Umbilical cord (tissue), 2 donors: ENCODE data around the gene LRCH3. TPM values are rescaled to one million over a fixed set of nuclear protein-coding genes. Genes with fewer than 3 reads are reported as not detected.

Experiments used
- DNase-seq: peaks from one replicate; pipeline ENCODE4 v3.0.0-alpha.2; 2015; ENCODE audit warnings: low spot score
- total RNA-seq: library from RNA; depleted of rRNA; stranded (reverse); fragments of >200 nt; gene quantifications from one replicate; pipeline ENCODE4 v1.2.3, GENCODE V29; 2014; ENCODE audit warnings: low replicate concordance; ENCODE audit not compliant: insufficient read depth

The LRCH3 gene
- total RNA-seq, 1 donor from 2014 or later = 33.7 TPM

DNA sequence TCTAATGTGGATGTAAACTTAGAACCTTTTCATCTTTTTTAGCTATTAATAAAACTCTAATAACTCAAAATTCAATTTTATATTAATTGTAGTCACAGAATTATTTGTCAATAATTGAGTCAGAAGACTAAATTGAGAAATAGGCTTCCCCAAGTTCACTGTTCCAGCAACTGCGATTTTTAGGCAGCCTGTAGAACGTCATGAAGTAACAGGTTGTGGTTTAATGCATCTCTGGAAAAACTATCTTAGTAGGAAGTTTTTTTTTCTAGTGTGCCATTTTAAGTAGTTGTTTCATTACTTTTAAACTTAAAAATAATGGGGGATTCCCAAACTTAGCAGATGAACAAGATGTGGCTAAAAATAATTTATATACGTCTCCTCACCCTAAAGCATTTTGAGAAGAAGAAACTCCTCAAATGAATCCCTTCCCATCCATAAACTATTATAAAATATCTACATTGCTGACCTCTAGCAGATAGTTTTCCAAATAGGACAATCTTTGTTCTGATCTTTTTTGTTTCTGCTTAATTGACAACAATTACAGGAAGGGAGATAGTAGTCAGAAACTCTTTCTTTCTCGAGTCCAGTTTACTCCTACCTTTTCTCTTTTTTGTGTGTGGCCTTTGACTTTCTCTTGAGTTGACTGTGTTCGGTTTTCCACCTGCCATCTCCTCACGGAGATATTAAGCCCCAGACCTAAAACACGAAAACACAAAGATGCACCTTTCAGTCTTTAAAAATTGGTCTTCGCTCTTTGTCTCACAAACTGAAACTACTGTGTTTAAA is 43.1 kb downstream of the LRCH3 start:
- no peak for DNase-seq

DNA sequence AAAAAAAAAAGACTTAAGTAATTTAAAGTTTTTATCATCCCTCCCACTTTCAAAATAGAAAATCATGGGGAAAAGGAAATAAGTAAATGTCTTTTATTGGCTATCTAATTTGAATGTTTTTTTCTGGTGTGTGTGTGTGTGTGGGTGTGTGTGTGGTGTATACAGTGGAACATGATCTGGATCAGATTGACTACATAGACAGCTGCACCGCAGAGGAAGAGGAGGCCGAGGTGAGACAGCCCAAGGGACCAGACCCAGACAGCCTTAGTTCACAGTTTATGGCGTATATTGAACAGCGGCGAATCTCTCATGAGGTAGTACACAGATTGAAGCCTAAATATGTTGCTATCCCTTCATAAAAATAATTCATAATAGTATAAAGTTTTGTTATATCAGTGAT is 44.5 kb downstream of the LRCH3 start:
- DNase-seq = no peak

DNA sequence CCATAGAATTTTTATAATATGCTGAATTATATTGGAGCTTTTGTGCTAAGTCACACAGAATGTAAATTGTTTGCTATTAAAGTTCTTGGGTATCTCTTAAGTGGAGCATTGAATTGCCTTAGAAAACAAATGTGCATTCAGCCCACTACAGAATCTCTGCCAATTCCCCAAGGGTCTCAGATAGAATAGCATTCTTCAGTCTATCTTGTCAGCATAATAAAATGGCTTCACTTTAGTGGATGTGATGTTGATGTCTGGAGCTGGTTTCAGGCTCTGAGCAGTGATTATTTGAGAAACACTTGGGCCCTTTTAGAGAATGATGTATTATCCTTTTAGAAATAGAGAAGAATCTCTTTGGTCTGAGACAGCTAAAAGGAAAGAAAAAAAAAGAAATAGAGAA is 45.2 kb downstream of the LRCH3 start:
- DNase-seq = no peak

DNA sequence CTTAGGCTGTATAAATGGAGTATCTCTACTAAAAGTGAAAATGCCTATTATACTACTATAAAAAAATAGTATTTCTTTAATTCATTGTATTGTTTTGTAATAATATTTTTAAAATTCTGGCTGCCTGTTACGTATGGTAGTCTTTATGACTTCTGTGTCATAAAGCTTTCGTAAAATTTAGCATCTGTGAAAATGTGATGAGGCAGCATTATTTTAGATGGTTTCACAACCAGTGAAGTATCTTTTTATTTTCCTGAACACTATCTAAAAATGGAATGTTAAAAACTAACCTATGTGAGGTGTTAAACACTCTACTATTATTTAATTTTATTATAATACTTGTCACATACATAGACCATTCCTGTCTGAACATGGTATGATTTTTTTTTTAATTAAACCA is 46.2 kb downstream of the LRCH3 start:
- no peak for DNase-seq

DNA sequence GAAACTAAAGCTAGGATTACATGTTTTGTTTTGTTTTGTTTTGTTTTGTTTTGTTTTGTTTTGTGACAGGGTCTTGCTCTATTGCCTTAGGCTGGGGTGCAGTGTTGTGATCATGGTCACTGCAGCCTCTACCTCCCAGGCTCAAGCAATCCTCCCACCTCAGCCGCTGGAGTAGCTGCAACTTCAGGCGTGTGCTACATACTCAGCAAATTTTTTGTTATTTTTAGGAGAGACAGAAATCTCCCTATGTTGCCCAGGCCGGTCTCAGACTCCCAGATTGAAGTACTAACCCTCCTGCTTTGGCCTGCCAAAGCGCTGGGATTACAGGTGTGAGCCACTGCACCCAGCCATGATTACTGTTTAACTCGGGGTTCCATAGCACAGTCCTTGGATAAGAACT is 50.7 kb downstream of the LRCH3 start:
- no peak for DNase-seq

DNA sequence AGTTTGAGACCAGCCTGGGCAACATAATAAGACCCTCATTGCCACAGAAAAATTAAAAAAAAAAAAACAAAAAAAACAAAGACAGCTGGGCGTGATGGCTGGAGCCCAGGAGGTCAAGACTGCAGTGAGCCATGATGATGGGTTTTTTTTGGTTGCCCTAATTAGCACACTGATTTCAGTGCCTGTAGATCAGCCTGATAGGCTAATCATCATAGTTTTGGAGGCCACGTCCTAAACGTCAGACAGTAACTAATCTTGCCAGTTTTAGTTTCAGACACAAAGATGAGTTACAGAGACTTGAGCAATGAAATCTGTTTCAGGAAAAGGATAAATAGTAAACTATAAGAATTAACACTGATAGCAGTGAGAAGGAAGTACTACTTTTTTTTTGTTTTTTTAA is 55.4 kb downstream of the LRCH3 start:
- no peak for DNase-seq

DNA sequence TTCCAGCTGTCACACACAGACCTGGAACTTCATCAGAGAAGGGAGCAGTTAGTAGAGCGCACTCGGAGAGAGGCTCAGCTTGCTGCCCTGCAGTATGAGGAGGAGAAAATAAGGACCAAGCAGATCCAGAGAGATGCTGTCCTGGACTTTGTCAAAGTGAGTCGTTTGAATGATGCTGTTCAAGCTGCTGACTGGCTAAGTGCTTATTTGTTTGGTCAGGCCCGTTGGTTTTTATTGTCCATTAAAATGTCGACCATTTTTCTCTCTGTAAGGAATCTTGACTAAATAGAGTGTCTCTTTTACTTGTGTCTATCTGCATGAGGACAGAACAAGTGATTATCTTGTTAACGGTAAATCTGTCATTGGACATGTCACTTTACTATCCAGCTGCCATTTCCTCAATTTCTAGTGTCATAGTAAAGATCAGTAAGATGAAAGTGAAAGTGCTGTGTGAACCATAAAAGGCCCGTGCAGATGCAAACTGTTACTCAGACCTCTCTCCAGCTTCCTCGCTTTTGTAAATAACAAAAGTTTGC is 56.9 kb downstream of the LRCH3 start:
- DNase-seq = peak; percentile 22

DNA sequence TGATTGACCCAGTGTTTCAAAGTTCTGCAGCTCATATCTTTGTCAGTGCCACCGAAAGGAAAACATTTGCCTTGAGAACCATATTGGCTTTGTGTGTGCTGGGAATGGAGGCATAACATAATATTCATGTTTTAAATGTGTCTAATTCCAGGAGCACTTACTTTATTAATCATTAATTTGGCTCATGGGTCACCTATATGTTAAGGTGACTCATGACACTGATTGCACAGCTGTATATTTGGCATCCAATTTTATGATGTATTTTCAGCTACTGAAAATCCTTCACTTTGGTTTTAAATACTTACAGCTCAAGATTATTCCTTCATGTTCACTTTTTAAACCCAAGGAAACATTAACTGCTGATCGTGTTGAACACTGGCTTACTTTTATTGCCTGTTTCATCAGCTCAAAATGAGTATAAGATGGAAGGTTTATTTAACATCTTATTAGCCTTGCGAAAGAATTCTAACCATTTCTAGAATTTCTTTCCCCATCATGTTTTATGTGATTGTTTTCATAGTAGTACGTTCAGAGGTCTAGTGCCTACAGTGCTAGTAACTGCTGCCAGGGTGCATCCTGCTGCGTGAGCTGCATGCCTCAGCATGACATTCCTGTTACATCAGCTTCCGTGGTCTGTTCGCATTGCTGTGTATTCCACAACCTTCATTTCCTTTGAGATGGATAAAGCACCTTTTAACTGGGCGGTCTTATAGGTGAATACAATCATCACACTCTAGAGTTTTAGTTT is 63.7 kb downstream of the LRCH3 start:
- DNase-seq = peak; percentile 28

DNA sequence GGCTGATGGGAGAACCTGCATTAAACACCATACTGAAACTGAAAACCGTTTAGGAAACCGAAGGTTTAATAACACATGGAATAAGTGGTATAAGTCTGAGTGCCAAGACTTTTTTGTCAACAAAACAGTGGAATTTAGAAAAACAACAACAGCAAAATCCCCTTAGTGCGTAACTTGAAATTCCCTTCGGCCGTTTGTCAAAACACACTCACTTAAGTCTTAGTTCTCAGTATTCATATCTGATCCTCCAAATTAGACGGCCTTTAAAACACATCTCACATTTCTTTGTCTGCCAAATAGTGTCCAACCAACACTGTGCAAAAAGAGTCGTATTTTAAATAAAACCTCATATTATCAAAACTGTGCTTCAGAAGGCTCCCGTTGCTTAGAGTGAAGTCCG is 64.5 kb downstream of the LRCH3 start:
- DNase-seq = no peak

DNA sequence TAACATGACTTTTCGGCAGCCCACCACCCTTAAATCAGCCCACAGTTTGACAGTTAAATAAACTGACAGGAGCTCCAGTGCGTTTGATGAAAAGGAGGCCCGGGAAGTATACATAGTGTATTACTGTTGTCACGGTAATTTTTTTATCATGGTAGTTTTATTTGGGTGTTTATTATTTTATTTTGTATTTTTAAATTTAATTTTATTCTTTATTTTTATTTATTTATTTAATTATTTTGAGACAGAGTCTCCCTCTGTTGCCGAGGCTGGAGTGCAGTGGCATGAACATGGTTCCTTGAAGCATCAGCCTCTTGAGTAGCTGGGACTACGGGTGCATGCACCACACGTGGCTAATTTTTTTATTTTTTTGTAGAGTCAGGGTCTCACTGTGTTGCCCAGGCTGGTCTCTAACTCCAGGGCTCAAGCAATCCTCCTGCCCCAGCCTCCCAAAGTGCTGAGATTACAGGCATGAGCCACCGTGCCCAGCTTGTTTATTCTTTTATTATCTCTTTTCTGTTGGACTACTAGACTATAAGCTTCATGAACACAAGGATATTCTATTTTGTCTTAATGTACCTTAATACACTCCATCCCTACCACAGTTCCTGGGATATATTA is 65.3 kb downstream of the LRCH3 start:
- DNase-seq = no peak

DNA sequence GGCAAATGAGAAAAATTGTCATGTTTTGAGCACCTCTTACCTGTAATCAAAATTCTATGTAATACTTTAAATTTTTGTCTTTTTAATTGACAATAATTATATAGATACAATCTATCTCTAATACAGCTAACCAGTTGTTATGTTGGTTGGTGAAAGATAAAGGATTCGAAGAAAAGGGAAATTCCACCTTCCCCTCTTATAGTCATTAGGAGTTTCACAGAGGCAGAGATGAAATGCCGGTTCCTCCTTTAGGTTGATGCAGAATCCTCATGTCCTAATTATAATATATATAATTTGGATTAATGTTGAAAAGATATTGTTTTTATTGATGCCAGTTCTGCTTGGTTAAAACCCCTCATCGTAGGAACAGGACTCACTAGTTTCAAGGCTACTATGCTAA is 67.1 kb downstream of the LRCH3 start:
- DNase-seq = no peak

DNA sequence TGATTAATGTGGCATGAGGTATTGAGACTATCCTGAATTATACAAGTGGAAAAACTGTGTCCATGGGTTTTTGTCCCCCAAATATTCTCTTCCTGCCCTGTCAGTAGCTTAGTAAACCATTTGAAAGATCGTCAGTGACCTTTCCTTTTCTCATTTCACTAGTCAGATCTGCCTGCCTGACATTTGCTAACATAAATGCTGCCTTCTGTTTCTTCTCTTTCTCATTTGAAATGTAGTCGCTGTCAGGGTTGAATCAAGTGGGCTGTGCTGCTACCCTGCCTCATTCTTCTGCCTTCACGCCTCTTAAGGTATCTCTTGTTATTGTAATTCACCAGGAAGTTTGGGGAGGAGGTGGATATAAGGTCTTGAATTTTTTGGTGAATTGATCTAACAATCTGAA is 67.5 kb downstream of the LRCH3 start:
- no peak for DNase-seq

DNA sequence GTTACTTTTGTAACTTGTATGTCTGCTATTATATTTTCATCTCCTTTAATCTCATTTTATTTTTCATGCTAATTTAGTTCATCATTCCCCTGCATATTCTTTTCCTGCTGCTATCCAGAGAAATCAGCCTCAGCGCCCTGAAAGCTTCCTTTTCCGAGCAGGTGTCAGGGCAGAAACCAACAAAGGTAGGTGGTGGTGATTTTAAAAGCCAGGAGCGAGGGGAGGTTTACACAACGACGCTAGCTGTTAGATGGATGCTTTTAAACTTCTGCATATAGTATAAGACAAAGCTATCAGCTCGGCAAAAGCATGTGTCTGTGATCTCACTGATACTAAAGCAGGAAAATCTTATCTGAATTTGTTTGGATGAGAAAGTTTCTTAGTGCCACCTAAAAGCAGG is 75.0 kb downstream of the LRCH3 start:
- no peak for DNase-seq

DNA sequence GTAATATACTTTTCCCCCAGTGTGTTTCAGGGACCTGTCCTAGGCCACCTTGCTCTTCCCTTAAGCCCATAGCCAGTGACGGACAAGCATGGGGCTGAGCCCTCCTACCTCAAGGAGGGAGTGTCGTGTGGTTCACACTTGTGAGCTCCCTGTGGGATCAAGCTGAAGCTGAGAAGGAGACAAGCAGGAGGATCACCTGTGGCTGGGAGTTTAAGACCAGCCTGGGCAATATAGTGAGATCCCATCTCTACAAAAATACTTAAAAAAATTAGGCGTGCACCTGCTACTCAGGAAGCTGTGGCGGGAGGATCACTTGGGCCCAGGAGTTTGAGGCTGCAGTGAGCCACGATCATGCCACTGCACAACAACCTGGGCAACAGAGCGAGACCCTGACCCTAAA is 82.3 kb downstream of the LRCH3 start:
- no peak for DNase-seq

DNA sequence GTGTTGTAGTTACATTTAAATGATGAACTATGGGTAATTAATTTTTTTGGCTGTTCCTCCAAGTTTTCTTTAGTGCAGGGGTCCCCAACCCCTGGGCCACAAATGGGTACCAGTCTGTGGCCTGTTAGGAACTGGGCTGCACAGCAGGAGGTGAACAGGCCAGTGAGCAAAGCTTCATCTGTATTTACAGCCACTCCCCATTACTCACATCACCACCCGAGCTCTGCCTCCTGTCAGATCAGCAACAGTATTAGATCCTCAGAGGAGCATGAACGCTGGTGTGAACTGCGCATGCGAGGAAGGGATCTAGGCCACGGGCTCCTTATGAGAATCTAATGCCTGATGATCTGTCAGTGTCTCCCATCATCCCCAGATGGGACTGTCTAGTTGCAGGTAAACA is 83.0 kb downstream of the LRCH3 start:
- DNase-seq = no peak

DNA sequence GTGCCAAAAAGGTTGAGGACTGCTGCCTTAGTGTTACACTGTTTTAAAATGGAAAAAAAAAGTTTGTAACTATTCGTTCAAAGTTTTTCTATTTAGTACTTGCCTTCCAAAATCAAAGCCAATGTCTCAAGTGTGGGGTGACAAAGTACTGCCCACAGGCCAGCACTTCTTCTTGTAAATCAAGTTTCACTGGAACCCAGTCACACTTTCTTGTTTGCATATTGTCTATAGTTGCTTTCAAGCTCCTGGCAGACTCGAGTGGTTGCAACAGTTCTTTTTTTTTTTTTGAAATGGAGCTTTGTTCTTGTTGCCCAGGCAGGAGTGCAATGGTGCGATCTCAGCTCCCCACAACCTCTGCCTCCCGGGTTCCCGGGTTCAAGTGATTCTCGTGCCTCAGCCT is 83.6 kb downstream of the LRCH3 start:
- no peak for DNase-seq

DNA sequence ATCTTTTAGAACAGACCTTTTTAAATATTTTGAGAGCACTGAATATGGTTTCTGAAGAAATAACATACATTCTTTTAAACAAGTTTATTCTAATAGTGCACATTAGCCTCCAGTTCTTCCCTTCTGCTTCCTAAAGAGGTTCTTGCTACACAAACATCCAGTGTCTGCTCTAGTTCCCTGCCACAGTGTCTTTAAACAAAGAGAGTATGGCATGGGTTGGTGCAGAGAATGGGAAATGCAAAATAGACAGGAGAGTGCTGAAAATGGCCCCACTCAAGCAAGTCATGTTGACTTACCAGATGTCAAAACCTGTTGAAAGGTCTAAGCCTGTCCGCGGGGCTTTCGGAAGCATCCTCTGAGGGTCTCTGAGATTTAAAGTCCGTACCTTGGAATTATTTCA is 86.8 kb downstream of the LRCH3 start:
- no peak for DNase-seq

DNA sequence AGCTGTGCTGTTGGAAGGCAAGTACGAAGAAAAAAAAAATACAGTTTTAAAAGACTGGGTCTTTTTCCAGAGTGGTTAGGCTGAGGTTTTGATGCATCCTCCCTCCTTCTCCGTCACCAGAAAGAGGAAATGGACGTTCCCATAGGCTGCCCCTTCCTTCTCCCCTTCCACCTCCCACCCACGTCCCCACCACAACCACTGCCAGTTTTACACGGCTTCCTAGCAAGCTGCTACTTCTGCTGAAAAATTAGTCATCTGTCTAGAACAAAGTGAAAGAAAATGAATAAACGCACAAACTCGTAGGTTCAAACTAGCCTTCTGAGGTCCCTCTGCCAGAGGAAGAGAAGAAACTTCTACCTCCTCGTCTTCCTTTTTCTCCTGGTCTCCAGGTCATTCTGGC is 87.4 kb downstream of the LRCH3 start:
- DNase-seq = no peak

DNA sequence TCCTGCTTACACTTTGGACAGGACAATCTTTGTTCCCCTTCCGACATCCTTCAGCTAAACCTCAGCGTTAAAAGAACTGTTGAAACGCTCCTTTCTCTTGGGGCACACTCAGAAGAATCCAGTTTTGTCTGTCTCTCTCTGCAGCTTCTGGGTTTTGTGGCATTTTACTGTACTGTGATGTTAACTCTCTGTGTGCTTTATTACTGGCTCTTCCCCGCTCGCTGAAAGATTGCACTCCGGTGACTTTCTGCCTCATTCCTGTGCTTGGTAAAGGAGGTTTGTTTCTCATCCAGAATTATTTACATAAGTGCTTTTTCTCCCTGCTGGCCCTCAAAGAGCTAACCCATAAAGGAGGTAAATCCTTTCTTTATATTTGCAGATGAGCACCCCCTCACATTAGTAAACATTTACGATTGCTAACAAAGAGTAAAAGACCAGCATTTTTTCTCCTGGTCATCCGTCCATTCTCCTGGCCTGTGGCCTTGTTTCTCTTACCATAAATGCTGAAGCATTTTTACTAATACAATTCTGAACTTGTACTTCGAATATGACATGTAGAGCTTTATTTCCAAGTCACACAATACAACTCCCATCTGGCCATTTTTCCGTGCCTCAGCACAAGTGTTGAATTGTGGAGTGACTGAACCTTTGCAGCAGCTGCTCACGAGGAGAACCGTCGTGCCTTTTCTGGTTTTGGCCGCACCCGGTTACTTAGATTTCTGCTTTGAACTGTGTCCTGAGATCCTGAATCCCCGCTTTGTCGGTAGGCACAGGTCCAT is 89.6 kb downstream of the LRCH3 start:
- no peak for DNase-seq

DNA sequence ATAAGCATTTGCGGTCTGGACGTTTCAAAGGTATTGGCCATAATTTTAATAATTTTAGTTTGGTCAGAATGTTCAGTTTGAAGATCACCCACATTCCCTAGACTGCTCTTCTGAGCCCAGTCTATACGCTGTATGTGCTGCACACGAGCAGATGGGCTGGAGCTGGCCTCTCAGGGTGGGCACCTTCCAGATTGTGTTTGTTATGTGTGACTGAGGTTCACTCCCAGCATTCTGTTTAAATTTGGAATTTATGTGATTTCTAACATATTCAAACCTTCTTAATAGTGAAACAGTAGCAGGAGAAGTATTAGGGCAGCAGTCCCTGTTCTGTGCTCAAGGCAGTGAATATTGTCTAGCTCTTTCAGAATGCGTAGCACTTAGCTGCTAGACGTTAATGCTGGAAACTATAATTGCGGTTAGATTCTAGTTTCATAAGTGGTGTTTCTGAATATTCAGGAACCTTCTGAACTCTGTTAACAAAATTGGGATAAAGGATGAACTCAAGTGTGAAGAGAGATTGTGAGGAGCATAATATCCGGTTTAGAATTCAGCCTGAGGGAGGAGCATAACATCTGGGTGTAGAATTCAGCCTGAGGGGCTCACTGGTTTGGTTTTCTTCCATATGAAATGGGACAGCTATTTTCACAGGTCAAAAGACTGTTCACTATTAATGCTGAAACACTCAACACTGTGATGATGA is 90.4 kb downstream of the LRCH3 start:
- no peak for DNase-seq

DNA sequence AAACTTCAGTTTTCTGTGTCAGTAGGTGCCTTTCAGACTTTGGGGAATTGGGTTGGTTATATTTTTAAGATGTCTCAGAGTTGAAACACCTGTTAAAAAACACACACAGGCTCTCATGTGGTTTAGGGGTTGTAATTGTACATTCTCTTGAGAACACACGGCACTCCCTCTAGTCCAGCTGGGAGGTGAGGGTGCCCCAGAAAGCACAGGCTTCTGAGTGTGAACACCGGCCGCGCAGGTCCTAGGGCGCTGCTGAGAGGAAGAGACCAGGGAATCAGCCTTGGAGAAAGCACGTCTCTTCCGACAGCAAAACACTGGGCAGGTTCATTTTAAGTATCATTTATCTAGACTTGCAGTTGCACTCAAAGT is 90.9 kb downstream of the LRCH3 start:
- DNase-seq = no peak
